ELR (cell line): ENCODE data around the gene SYNGR1.

Source experiments
- DNase-seq: peaks from one replicate; pipeline ENCODE4 v3.0.0-alpha.2; 2015; ENCODE audit warnings: low read depth

Gene SYNGR1, protein sequence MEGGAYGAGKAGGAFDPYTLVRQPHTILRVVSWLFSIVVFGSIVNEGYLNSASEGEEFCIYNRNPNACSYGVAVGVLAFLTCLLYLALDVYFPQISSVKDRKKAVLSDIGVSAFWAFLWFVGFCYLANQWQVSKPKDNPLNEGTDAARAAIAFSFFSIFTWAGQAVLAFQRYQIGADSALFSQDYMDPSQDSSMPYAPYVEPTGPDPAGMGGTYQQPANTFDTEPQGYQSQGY

DNA sequence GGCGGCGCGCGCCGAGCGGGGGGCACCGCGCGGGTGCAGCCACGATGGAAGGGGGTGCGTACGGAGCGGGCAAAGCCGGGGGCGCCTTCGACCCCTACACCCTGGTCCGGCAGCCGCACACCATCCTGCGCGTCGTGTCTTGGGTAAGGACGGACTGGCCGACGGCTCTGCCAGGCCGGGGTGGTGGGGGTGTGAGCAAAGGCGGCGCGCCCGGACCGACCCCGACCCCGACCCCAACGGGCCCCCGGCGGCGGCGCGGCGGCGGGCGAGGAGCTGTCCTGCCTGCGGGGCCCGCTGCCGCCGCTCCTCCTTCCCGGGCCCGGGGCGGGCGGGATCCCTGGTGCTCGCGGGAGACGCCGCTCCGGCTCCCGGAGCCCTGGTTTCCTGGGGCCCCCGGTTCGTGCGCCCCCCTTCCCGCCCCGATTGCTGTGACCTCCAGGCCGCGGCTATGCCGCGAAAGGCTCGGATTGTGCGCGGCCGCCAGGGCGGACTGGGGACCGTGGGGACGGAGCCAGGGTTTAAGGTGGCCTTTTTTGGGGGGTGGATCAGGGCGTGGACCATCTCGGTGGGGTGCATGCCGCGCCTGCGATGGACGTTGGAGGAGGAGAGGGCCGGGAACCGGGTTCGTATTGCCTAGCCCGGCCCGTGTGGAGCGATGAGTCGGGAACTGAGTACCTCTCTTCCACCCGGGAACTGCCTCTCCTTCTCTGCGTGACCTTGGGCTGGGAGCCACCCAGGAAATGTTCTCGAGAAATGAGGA lies at the start of gene SYNGR1:
Gene SYNGR1 (plus strand): TSS at position 25 of the 760 bp plus-strand sequence. CDS start 20 bp downstream, at position 45.
- peak; percentile 29 for DNase-seq

GRCh38 chr22:39300186-39300830 lies 49.5 kb upstream of the SYNGR1 start:
- peak; percentile 55 for DNase-seq

DNA sequence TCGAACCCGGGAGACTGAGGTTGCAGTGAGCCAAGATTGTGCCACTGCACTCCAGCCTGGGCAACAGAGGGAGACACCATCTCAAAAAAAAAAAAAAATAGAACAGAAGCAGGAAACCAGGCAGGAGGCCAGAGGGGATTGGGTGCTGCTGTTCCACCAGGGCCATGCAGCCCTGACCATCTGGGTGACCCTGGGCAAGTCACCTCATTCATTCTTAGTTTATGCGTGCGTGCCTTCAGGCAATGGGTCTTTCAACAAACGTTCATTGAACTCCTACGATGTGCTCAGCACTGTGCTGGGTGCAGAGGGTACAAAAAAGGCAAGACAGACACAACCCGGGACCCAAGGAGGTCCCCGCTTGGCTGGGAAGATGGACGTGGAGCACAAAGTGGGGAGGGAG lies 48.7 kb upstream of the SYNGR1 start:
- no peak for DNase-seq

DNA sequence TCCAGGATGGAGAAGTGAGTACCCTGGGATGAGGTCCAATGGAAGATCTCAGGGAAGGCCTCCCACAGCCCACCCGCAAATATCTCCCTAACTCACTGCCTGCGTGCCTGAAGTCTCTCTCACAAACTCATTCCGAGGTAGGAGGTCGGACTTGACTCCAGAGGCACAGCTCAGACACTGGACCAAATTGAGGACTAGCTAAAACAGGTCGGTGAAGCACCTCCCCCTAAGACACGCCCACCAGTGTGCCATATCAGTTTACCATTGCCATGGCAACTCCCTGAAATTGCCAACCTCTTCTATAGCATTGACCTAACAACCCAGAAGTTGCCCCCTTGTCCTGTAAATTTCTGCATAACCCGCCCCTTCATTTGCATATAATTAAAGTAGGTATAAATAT lies 47.9 kb upstream of the SYNGR1 start:
- no peak for DNase-seq

DNA sequence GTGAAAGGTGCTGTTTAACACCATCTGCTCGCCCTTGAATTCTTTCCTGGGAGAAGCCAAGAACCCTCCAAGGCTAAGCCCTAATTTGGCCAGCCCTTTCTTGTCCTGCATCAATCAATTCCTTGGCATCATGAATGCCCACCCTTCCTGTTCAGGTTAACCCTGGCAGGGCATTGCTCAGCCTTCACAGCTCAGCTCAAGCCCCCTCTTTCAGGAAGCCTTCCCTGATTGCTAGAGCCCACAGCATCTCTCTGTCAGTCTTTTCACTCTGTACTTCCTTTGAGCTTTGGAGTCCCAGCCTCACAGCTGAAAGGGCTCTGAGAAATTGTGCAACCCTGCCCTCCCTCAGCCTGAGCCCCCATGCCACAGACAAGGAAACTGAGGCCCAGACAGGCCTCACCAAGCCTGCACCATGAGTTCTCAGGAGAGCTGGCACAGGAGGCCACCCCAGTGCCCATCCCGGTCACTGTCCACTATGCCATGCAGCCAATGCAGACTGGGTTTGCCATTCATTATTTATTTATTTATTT lies 47.3 kb upstream of the SYNGR1 start:
- no peak for DNase-seq

- DNase-seq: no peak
Measured at GRCh38 chr22:39303358-39303757, 46.4 kb upstream of the SYNGR1 start.

DNA sequence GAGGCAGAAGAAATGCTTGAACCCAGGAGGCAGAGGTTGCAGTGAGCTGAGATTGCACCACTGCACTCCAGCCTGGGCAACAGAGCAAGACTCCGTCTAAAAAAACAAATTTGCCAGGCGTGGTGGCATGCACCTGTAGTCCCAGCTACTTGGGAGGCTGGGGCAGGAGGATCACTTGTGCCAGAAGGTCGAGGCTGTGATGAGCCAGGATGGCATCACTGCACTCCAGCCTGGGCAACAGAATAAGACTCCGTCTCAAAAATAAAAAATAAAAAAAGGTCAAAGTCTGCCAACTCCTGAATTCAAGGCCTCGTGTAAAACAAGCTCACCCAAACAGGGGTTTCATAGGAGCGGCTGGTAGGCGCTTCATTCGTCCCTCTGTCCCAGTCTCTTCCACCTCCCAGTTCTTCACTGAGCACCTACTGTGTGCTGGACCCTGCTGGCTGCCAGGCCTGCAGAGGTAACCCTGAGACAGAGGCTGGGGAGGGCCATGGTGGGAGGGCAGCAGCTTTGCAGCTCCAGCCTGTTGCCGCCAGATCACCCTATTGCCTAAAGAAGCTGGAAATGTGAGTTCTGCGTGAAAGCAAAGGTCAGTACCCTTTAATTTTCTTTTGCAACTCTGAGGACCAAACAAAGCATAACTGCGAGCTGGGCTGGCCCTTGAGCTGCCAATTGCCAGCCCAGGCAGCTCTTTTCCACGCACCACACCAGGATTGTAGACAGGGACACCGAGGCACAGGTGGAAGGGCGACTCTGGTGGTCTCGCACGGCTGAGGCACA lies 45.7 kb upstream of the SYNGR1 start:
- no peak for DNase-seq

DNA sequence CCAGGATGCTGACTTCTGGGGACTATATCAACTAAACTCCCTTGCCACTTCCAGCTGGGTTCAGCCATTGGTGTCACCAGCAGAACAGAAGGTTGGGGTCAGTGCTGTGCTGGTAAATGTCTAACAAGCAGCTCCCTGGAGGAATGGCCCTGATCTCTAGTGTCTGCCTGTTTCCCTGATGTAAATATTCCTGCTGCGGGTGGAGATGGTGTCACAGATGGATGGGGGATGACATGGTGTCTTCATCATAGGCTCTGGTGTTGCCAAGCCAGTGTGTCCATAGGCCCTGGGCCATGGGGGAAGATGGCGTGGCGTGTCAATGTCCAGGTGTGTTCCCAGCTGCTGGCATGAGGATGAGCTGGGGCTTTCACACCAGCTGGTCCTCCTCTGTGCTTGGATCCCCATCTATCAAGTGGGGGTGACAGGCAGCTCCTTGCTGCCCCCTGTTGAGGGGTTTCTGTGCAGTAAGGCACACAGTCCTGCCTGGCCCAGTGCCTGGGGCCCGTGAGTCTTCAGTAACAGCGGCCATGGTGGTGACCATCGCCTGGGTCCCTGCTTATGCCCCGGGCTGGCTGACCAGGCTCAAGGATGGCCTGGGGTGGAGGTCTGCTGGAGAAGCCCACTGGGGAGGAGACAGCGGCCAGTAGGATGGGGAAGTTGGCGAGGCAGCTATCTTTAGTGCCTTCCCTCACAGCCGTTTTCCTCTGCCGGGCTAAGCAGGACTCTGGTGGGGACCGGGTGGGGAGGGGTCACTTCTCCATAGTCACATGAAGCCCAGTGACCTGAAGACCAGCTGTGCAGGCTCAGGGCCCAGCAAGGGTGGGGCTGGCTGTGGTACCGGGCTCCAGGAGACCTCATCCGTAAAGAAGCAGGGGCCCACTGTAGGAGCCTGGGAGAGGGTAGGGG lies 43.1 kb upstream of the SYNGR1 start:
- peak; percentile 47 for DNase-seq

DNA sequence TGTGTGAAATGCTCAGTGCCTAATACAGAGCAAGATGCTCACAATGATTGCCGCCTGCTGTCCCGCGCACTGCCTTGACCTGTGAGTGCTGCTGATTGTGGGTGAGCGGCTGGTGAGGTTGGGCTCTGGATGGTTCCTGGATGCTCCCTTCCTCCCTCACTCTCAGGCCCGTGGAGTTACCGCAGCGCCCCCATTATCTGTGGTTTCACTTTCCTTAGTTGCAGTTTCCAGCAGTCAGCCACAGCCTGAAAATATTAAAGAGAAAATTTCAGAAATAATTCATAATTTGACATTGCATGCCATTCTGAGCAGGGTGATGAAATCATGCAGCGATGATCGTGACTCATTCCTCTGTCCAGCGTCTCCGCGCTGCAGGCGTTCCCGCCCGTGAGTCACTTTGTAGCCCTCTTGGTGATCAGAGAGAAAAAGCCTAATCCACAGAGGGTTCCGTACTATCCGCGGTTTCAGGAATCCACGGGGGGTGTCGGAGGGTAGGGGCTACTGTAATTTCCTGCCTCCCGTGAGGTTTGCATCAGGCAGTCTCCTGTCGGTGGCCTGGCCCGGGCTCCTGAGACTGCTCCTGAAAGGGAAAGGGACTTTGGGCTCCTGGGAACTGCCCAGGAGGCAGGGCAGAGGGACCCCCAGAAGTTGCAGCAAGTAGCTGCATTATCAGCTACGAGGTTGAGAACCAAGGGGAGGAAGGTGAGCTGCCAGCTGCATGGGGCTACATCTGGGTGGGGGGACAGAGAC lies 41.0 kb upstream of the SYNGR1 start:
- peak; percentile 98 for DNase-seq

- DNase-seq: peak; percentile 58
Measured at GRCh38 chr22:39309364-39309861, 40.4 kb upstream of the SYNGR1 start.

DNA sequence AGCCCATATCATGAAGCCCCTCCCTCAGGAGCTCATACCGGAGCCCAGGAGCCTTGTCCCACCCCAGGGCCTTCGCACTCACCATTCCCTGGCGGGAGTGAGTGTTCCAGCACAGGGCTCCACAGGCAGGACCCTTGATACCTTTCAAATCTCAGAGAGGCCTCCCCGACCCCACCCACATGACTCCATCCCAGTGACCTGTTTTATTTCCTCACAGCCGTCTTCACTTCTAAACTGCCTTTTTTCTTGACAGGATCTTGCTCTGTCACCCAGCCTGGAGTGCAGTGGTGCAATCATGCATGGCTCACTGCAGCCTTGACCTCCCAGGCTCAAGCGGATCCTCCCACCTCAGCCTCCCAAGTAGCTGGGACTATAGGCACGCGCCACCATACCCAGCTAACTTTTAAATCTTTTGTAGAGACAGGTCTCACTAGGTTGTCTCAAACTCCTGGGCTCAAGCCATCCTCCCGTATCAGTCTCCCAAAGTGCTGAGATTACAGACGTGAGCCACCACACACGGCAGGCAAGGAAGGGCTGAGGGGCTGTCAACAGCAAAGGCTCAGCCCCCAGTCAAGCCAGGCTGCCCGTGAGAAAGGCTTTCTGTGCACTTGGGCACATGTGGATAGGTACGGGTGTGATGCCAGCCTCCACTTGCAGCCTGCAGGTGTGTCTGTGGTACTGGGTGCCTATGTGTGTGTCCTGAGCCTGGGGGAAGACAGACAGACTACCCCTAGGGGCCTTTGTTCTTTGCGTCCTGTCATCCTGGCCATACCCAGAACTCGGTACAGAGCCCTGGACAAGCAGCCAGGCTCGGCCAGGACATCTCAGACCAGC lies 39.7 kb upstream of the SYNGR1 start:
- peak; percentile 79 for DNase-seq

GRCh38 chr22:39311592-39312400 lies 38.0 kb upstream of the SYNGR1 start:
- peak; percentile 65 for DNase-seq

GRCh38 chr22:39312410-39312809 lies 37.4 kb upstream of the SYNGR1 start:
- peak; percentile 40 for DNase-seq

GRCh38 chr22:39313258-39314001 lies 36.4 kb upstream of the SYNGR1 start:
- no peak for DNase-seq

DNA sequence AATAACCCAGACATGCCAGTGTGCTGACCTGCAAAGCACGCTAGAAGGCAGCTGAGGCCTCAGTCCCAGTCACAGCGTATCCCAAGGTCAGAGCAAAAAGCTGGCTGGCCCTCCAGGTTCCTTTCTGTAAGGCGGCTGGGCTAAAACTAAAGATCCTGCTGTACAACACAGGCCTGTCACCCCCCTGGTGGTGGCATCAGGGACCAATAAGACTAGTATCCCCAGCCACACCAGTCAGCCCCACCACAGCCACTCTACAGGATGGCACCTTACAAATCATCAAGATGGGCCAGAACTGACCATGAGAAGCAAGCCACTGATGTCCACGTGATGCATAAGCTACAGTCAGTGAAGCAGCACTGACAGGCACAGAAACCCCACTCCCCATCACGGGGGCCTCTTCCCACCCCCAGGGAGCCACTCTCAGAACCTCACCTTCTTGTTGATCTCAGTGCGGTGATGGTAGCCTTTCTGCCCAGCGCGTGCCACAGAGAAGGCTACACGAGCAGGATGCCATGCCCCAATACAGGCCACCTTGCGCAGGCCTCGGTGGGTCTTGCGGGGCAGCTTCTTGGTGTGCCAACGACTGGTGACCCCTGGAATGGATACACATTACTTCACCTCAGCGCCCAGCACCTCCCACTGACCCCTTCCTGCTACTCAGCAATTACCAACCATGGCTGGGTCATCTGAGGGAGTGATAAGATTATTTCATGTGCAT lies 35.4 kb upstream of the SYNGR1 start:
- peak; percentile 49 for DNase-seq

- DNase-seq: no peak
Measured at GRCh38 chr22:39315389-39315788, 34.4 kb upstream of the SYNGR1 start.
